ENCODE data around the gene RNF144B. TPM values are rescaled to one million over a fixed set of nuclear protein-coding genes. Genes with fewer than 3 reads are reported as not detected.

The RNF144B gene
- total and polyA plus RNA-seq, 2 of the 8 experiments (the other 6 are each of a cell fraction or from before 2014, with no cell fraction given), result 1.8 to 11.2 TPM

DNA sequence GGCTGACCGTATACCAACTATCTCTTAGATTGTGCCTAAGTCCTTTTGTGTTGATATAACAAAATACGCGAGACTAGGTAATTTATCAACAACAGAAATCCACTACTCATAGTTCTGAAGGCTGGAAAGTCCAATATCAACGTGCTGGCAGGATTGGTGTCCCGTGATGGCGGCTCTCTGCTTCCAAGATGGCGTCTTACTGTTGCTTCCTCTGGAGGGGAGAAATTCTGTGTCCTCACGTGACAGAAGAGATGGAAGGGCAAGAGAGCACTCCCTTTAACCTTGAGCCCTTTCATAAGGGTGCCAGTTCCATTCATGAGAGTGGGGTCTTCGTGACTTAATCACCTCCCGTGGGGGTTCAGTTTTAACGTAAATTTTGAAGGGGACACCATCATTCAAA lies 28.1 kb downstream of the RNF144B start:
- no peaks in the 10 kb centered on the region for H3K79me1 ChIP-seq (ENCODE audit: low read depth, low read length)
- no peaks in the 10 kb centered on the region for H3K23me2 ChIP-seq (ENCODE audit: low read depth, low read length)
- POLR2A ChIA-PET (ENCODE audit: partially characterized antibody), result no interaction called here
- H3K4me1 ChIP-seq (replicated peaks in 1 of 4; ENCODE audit: control insufficient read depth in 3 of 4, insufficient read depth in 4 of 4, low read length in 3 of 4), result no peaks in the 10 kb centered on the region
- no peak overlapping the region for H3K18ac ChIP-seq (ENCODE audit: extremely low read depth, low read length)
- H4K5ac ChIP-seq (ENCODE audit: insufficient read length, low read depth, low read length), result no peak overlapping the region
- no peaks in the 10 kb centered on the region for H4K20me1 ChIP-seq (replicated peaks in 1 of 2; ENCODE audit: control insufficient read depth in 1 of 2, insufficient read depth in 2 of 2, low read length in 2 of 2)
- H3K27me3 ChIP-seq (replicated peaks in 1 of 4; ENCODE audit: control insufficient read depth in 3 of 4, extremely low read depth in 1 of 4, insufficient read depth in 3 of 4, low read length in 3 of 4), result no peaks in the 10 kb centered on the region
- DNase-seq (ENCODE audit: low read depth in 1 of 2, low spot score in 2 of 2) (no peak), FAIRE-seq (no peak)
- no peak overlapping the region for H3K27ac ChIP-seq (ENCODE audit: low read depth, low read length)
- H3K36me3 ChIP-seq (ENCODE audit: control insufficient read depth in 2 of 4, insufficient read depth in 4 of 4, low read length in 3 of 4), result no peaks in the 10 kb centered on the region
- no peak overlapping the region for H2BK120ac ChIP-seq (replicated peaks; ENCODE audit: low read depth, low read length)
- no peak overlapping the region for H2AK5ac ChIP-seq (ENCODE audit: low read depth, low read length)
- H3K4me3 ChIP-seq (ENCODE audit: extremely low read depth in 1 of 4, insufficient read depth in 2 of 4, low read depth in 3 of 4, low read length in 4 of 4), result no peak overlapping the region
- no peak overlapping the region for H3K4ac ChIP-seq (replicated peaks; ENCODE audit: insufficient read length, low read depth, low read length)
- H2BK20ac ChIP-seq (ENCODE audit: low read length), result no peak overlapping the region
- H4K91ac ChIP-seq (replicated peaks; ENCODE audit: insufficient read length, low read length), result no peak overlapping the region
- H2BK12ac ChIP-seq (ENCODE audit: low read depth, low read length), result no peak overlapping the region
- no peak overlapping the region for H3K9ac ChIP-seq (replicated peaks in 1 of 4; ENCODE audit: extremely low read depth in 1 of 4, low read depth in 3 of 4, low read length in 3 of 4)
- TF ChIP-seq YY1 (IDR thresholded peaks at IDR 0.05; ENCODE audit: low read depth, low read length), result 0 out of 2 replicates have a peak, but pooled peaks have one; percentile 44
- TF ChIP-seq, protein P1, sequence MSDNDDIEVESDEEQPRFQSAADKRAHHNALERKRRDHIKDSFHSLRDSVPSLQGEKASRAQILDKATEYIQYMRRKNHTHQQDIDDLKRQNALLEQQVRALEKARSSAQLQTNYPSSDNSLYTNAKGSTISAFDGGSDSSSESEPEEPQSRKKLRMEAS (IDR thresholded peaks at IDR 0.05), result no peak
- no peak overlapping the region for H3K23ac ChIP-seq (ENCODE audit: insufficient read length)
- H3K56ac ChIP-seq (replicated peaks; ENCODE audit: insufficient read length, low read depth, low read length), result no peak overlapping the region
- H3K79me2 ChIP-seq (ENCODE audit: control insufficient read depth in 1 of 2, insufficient read depth in 2 of 2, low read length in 2 of 2), result no peaks in the 10 kb centered on the region
- no peak overlapping the region for H2AFZ ChIP-seq (ENCODE audit: low read length)
- H2BK5ac ChIP-seq (ENCODE audit: low read depth, low read length), result no peak overlapping the region
- no peak overlapping the region for H4K8ac ChIP-seq (ENCODE audit: extremely low read depth, insufficient read depth, low read length)
- CTCF ChIA-PET (ENCODE audit: partially characterized antibody), result no interaction called here
- H3K4me2 ChIP-seq (ENCODE audit: insufficient read depth in 1 of 2, low read depth in 2 of 2, low read length in 2 of 2), result no peak overlapping the region
- H3K9me3 ChIP-seq (ENCODE audit: insufficient read depth in 2 of 2, low read depth in 1 of 2, low read length in 1 of 2), result no peaks in the 10 kb centered on the region
- no peak overlapping the region for H2BK15ac ChIP-seq (ENCODE audit: low read length)
- 89% methylated on average over 11 of the region's 11 CpGs; no CpG with 5 or more reads in 1 of the 2 experiments for WGBS, 2 experiments (ENCODE audit: extremely low coverage in 1 of 2, insufficient coverage in 1 of 2, insufficient read length in 1 of 2, insufficient replicate concordance in 2 of 2, low coverage in 1 of 2, low lambda C conversion rate in 2 of 2, missing lambda C conversion rate in 1 of 2)
- no peak overlapping the region for H3K14ac ChIP-seq (ENCODE audit: insufficient read length)

Measured in H1 (cell line).